K562 (cell line): ENCODE measurements around the gene USP10. TPM values are rescaled to one million over a fixed set of nuclear protein-coding genes. Genes with fewer than 3 reads are reported as not detected.

ENCODE experiments used
- ADNP ChIP-seq: fragments of 200-800 bp; sonication (Bioruptor generic); IDR thresholded peaks from 2 replicates; pipeline ENCODE4 v1.6.1; 2016; ENCODE audit warnings: missing genetic modification characterization, missing compliant biosample characterization
- BRD9 ChIP-seq: fragments of 450-650 bp; IDR thresholded peaks from 2 replicates; pipeline ENCODE4 v1.6.1; 2018; ENCODE audit warnings: low read depth; ENCODE audit not compliant: partially characterized antibody
- HDGF ChIP-seq: fragments of 450-650 bp; IDR thresholded peaks from 2 replicates; pipeline ENCODE4 v1.6.1; 2016
- ID3 ChIP-seq, 2 experiments: fragments of 250-450 bp in 1 of 2; fragments of 450-650 bp in 1 of 2; sonication (Bioruptor Pico) in 1 of 2; IDR thresholded peaks; 2 replicates each; pipeline versions ENCODE4 v1.6.1 to v1.8.0; 2016 to 2021; ENCODE audit warnings: mild to moderate bottlenecking in 2 of 2, moderate library complexity in 2 of 2, missing compliant biosample characterization in 1 of 2, missing genetic modification characterization in 1 of 2
- JUND ChIP-seq, 2 experiments: IDR thresholded peaks; 2 replicates in 1 of 2; 3 replicates in 1 of 2; pipeline ENCODE4 v1.6.1; 2011; ENCODE audit warnings: borderline replicate concordance in 2 of 2, low read depth in 2 of 2, low read length in 2 of 2, improper control_type of control experiment in 1 of 2, missing biosample characterization in 1 of 2, missing genetic modification characterization in 1 of 2, missing genetic modification reagents in 1 of 2
- KDM1A ChIP-seq, 2 experiments: fragments of 450-650 bp; IDR thresholded peaks; 2 replicates each; pipeline ENCODE4 v1.6.1; 2016; ENCODE audit warnings: mild to moderate bottlenecking in 2 of 2
- LARP7 ChIP-seq: fragments of 450-650 bp; IDR thresholded peaks from 2 replicates; pipeline ENCODE4 v1.6.1; 2016
- NONO ChIP-seq, 2 experiments: fragments of 200-400 bp in 1 of 2; fragments of 450-650 bp in 1 of 2; formaldehyde crosslinking in 1 of 2; IDR thresholded peaks; 2 replicates each; pipeline ENCODE4 v1.6.1; 2017; ENCODE audit warnings: low read depth in 2 of 2, mild to moderate bottlenecking in 2 of 2, moderate library complexity in 2 of 2, low read length in 1 of 2
- NR4A1 ChIP-seq, 2 experiments: fragments of 250-450 bp in 1 of 2; fragments of 450-650 bp in 1 of 2; sonication (Bioruptor Pico) in 1 of 2; IDR thresholded peaks; 2 replicates each; pipeline versions ENCODE4 v1.4.0 to v1.6.1; 2016 to 2020; ENCODE audit warnings: mild to moderate bottlenecking in 2 of 2, missing compliant biosample characterization in 1 of 2, missing genetic modification characterization in 1 of 2, moderate library complexity in 1 of 2
- RAD51 ChIP-seq: fragments of 450-650 bp; IDR thresholded peaks from 2 replicates; pipeline ENCODE4 v1.7.1; 2016; ENCODE audit warnings: low read depth, mild to moderate bottlenecking, borderline replicate concordance
- RHOXF2B ChIP-seq: fragments of 250-450 bp; sonication (Bioruptor Pico); conservative IDR thresholded peaks from 2 replicates; pipeline ENCODE4 v1.5.1; 2021
- SOX6 ChIP-seq: fragments of 450-650 bp; IDR thresholded peaks from 2 replicates; pipeline ENCODE4 v1.6.1; 2014; ENCODE audit warnings: mild to moderate bottlenecking
- YY1 ChIP-seq, 3 experiments: IDR thresholded peaks; 2 replicates each; pipeline ENCODE4 v1.6.1; 2011; ENCODE audit warnings: low read length in 2 of 3, mild to moderate bottlenecking in 2 of 3, moderate library complexity in 2 of 3, borderline replicate concordance in 1 of 3, control low read depth in 1 of 3, low read depth in 1 of 3; ENCODE audit not compliant: insufficient read depth in 3 of 3, insufficient replicate concordance in 2 of 3, control insufficient read depth in 1 of 3, insufficient read length in 1 of 3; ENCODE audit errors: extremely low read depth in 1 of 3
- ZNF717 ChIP-seq: fragments of 250-450 bp; sonication (Bioruptor Pico); IDR thresholded peaks from 2 replicates; pipeline ENCODE4 v1.5.0; 2021
- polyA plus RNA-seq, 8 experiments: library from polyadenylated mRNA; depleted of rRNA in 4 of 8; stranded (reverse) in 5 of 8; unstranded in 3 of 8; fragments of >200 nt; fragmentation: Nextera tagmentation in 2 of 8; fragmentation: Illumina TruSeq in 1 of 8; extraction: Ambion mirVana in 2 of 8; extraction: Trizol in 1 of 8; gene quantifications; 2 replicates each; pipeline versions ENCODE4 v1.2.1 to v1.2.3, GENCODE V29; 2011 to 2014; ENCODE audit warnings: inconsistent platforms in 1 of 8, missing spikeins in 1 of 8
- total RNA-seq, 7 experiments: library from RNA; depleted of rRNA in 6 of 7; stranded (reverse); fragments of >200 nt in 6 of 7; fragmentation: Illumina TruSeq in 2 of 7; extraction: Trizol in 2 of 7; gene quantifications; 2 replicates each; pipeline versions ENCODE4 v1.2.1 to v1.2.3, GENCODE V29; 2011 to 2021; ENCODE audit warnings: low replicate concordance in 1 of 7
- TF ChIP-seq, protein P1 (sequence below): fragments of 450-650 bp; formaldehyde crosslinking; IDR thresholded peaks from 2 replicates; pipeline ENCODE4 v1.4.0; 2020; ENCODE audit warnings: mild to moderate bottlenecking, moderate library complexity
- TF ChIP-seq, protein P2 (sequence below), 2 experiments: fragments of 450-650 bp; IDR thresholded peaks; 2 replicates each; pipeline ENCODE4 v1.6.1; 2016; ENCODE audit warnings: mild to moderate bottlenecking in 2 of 2, borderline replicate concordance in 1 of 2, low read depth in 1 of 2, moderate library complexity in 1 of 2

Gene USP10
- total and polyA plus RNA-seq, 9 of the 15 experiments (the other 6 are each of a cell fraction or from before 2014, with no cell fraction given) = 61.7 to 197 (median 116) TPM

- no peak for TF ChIP-seq ID3 (CRISPR knock-in tag; IDR thresholded peaks at IDR 0.05)
- peak; percentile 53; the same call in 1 of the 2 replicates for TF ChIP-seq ID3 (tag; IDR thresholded peaks at IDR 0.05)
- no peak for TF ChIP-seq HDGF
- TF ChIP-seq JUND (IDR thresholded peaks at IDR 0.05; ENCODE audit: borderline replicate concordance, low read depth, low read length) = peak; percentile 56; the same call in 1 of the 2 replicates
- TF ChIP-seq JUND (tag; IDR thresholded peaks at IDR 0.05; ENCODE audit: borderline replicate concordance, low read depth, low read length) = peak; percentile 26; the same call in 1 of the 3 replicates
- TF ChIP-seq RAD51 = no peak
- no peak for TF ChIP-seq KDM1A (IDR thresholded peaks at IDR 0.05)
- peak in 1 of 3 experiments; percentile 32 for TF ChIP-seq YY1 (IDR thresholded peaks at IDR 0.05; ENCODE audit: borderline replicate concordance in 1 of 3, control insufficient read depth in 1 of 3, extremely low read depth in 1 of 3, insufficient read depth in 3 of 3, insufficient read length in 1 of 3, insufficient replicate concordance in 2 of 3, low read depth in 1 of 3, low read length in 2 of 3)
- peak; percentile 68 for TF ChIP-seq SOX6
- no peak for TF ChIP-seq NR4A1 (CRISPR knock-in tag; IDR thresholded peaks at IDR 0.05)
- no peak for TF ChIP-seq NR4A1 (tag; IDR thresholded peaks at IDR 0.05)
- TF ChIP-seq ZNF717 (CRISPR knock-in tag) = no peak
- no peak for TF ChIP-seq LARP7
- TF ChIP-seq BRD9 = peak; percentile 74
- no peak for TF ChIP-seq ADNP (tag)
- TF ChIP-seq, protein P1, sequence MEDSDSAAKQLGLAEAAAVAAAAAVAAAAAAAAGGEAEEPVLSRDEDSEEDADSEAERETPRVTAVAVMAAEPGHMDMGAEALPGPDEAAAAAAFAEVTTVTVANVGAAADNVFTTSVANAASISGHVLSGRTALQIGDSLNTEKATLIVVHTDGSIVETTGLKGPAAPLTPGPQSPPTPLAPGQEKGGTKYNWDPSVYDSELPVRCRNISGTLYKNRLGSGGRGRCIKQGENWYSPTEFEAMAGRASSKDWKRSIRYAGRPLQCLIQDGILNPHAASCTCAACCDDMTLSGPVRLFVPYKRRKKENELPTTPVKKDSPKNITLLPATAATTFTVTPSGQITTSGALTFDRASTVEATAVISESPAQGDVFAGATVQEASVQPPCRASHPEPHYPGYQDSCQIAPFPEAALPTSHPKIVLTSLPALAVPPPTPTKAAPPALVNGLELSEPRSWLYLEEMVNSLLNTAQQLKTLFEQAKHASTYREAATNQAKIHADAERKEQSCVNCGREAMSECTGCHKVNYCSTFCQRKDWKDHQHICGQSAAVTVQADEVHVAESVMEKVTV = peak; percentile 88
- TF ChIP-seq, protein P2, sequence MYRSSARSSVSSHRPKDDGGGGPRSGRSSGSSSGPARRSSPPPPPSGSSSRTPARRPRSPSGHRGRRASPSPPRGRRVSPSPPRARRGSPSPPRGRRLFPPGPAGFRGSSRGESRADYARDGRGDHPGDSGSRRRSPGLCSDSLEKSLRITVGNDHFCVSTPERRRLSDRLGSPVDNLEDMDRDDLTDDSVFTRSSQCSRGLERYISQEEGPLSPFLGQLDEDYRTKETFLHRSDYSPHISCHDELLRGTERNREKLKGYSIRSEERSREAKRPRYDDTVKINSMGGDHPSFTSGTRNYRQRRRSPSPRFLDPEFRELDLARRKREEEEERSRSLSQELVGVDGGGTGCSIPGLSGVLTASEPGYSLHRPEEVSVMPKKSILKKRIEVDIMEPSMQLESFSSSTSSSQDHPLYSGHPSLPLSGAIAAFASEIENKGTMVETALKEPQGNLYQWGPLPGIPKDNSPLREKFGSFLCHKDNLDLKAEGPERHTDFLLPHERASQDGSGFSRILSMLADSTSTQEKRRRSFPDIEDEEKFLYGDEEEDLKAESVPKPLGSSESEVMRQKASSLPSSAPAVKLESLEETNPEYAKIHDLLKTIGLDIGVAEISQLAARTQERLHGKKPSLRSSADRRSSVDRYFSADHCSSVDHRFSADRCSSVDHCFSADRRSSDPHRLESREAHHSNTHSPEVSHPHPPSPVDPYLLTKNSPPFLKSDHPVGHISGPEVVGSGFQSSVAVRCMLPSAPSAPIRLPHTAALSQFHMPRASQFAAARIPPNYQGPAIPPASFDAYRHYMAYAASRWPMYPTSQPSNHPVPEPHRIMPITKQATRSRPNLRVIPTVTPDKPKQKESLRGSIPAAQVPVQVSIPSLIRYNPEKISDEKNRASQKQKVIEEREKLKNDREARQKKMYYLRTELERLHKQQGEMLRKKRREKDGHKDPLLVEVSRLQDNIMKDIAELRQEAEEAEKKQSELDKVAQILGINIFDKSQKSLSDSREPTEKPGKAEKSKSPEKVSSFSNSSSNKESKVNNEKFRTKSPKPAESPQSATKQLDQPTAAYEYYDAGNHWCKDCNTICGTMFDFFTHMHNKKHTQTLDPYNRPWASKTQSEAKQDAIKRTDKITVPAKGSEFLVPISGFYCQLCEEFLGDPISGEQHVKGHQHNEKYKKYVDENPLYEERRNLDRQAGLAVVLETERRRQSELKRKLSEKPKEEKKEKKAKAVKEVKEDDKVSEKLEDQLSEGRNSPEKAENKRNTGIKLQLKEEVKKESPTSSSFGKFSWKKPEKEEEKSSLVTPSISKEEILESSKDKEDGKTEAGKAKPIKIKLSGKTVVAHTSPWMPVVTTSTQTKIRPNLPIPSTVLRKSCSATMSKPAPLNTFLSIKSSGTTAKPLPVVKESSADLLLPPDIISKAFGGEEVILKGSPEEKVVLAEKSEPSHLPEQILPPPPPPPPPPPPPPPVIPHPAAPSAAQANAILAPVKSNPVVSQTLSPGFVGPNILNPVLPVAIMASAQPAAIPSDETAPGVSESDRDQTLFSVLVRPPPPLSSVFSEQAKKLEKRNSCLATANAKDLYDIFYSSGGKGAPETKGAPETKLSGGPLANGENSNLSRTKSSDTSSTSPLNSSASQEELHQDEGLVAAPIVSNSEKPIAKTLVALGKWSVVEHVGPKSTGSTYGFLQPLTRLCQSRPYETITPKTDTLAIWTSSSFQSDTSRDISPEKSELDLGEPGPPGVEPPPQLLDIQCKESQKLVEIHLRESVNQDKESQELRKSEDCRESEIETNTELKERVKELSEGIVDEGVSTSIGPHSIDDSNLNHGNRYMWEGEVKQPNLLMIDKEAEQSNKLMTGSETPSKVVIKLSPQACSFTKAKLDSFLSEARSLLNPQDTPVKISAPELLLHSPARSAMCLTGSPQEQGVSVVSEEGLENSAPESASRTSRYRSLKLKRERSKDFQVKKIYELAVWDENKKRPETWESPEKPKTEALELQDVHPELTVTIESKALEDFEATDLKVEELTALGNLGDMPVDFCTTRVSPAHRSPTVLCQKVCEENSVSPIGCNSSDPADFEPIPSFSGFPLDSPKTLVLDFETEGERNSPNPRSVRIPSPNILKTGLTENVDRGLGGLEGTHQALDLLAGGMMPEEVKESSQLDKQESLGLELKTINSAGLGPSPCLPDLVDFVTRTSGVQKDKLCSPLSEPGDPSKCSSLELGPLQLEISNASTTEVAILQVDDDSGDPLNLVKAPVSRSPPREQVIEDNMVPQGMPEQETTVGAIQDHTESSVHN (IDR thresholded peaks at IDR 0.05; ENCODE audit: borderline replicate concordance in 1 of 2, low read depth in 1 of 2) = no peak
- no peak for TF ChIP-seq NONO (IDR thresholded peaks at IDR 0.05; ENCODE audit: low read depth in 2 of 2, low read length in 1 of 2)
- TF ChIP-seq RHOXF2B = no peak
Measured at GRCh38 chr16:84726079-84726668, 26.4 kb downstream of the USP10 start (continued).
